Brain microvascular endothelial cell (primary cell): ENCODE results near the gene ANAPC16.
"Not testable (repeated sequence)": the region's sequence is repeated elsewhere in the genome, so short reads cannot be mapped to it uniquely, and the experiment has no call there.

Experiments
- DNase-seq: peaks from one replicate; pipeline ENCODE4 v3.0.0-alpha.2; 2020
- H3K27ac ChIP-seq: fragments of 250-450 bp; sonication (Bioruptor Pico); 2 replicates; pipeline ENCODE4 v1.5.1; 2020; ENCODE audit warnings: mild to moderate bottlenecking, moderate library complexity
- H3K27me3 ChIP-seq: fragments of 250-450 bp; sonication (Bioruptor Pico); replicated peaks from 2 replicates; pipeline ENCODE4 v1.5.1; 2020; ENCODE audit warnings: mild to moderate bottlenecking
- H3K36me3 ChIP-seq: fragments of 250-450 bp; sonication (Bioruptor Pico); replicated peaks from 2 replicates; pipeline ENCODE4 v1.5.1; 2020; ENCODE audit warnings: mild to moderate bottlenecking
- H3K4me3 ChIP-seq: 2 replicates; pipeline ENCODE4 v1.5.1; 2011; ENCODE audit warnings: low read depth, mild to moderate bottlenecking, control low read depth, low read length, moderate library complexity
- in situ Hi-C: cut with HindIII; loops from 2 replicates; pipeline ENCODE4 v1.10.0; 2017; ENCODE audit warnings: low sequenced_read_pairs, low pct_ligation_motif_present
- TF ChIP-seq, protein P1 (sequence below): IDR thresholded peaks from 2 replicates; pipeline ENCODE4 v1.5.1; 2011; ENCODE audit warnings: low read depth, mild to moderate bottlenecking, moderate library complexity, low read length, control low read depth, inconsistent platforms; ENCODE audit errors: missing control alignments

ANAPC16 gene

DNA sequence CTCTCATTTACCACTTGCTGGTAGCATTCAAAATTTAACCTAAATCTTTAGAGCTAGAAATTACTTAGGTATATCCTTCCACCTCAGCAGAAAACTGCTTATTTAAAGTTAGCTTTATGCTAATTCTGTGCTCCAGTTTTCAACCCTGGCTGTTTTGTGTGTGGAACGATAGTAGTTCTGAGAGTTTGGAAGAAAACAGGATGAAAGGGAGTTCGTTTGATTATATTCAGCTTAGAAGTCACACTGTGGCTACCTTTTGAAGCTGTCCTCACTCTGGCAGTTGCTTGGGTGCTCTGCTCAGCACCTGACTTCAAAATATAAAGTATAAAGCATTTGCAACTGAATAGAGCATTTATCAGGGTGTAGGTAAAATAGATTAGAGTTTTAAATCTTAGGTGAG lies 2.9 kb downstream of the ANAPC16 start:
- Histone ChIP-seq H3K27me3 (no peaks in the 10 kb centered on the region), H3K4me3 (no peak overlapping the region), H3K27ac (no peak overlapping the region), H3K36me3 (peaks cover 2% of the 10 kb centered on the region)
- DNase-seq: no peak
- TF ChIP-seq, protein P1, sequence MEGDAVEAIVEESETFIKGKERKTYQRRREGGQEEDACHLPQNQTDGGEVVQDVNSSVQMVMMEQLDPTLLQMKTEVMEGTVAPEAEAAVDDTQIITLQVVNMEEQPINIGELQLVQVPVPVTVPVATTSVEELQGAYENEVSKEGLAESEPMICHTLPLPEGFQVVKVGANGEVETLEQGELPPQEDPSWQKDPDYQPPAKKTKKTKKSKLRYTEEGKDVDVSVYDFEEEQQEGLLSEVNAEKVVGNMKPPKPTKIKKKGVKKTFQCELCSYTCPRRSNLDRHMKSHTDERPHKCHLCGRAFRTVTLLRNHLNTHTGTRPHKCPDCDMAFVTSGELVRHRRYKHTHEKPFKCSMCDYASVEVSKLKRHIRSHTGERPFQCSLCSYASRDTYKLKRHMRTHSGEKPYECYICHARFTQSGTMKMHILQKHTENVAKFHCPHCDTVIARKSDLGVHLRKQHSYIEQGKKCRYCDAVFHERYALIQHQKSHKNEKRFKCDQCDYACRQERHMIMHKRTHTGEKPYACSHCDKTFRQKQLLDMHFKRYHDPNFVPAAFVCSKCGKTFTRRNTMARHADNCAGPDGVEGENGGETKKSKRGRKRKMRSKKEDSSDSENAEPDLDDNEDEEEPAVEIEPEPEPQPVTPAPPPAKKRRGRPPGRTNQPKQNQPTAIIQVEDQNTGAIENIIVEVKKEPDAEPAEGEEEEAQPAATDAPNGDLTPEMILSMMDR: no peak
- in situ Hi-C loops: no loop called here

DNA sequence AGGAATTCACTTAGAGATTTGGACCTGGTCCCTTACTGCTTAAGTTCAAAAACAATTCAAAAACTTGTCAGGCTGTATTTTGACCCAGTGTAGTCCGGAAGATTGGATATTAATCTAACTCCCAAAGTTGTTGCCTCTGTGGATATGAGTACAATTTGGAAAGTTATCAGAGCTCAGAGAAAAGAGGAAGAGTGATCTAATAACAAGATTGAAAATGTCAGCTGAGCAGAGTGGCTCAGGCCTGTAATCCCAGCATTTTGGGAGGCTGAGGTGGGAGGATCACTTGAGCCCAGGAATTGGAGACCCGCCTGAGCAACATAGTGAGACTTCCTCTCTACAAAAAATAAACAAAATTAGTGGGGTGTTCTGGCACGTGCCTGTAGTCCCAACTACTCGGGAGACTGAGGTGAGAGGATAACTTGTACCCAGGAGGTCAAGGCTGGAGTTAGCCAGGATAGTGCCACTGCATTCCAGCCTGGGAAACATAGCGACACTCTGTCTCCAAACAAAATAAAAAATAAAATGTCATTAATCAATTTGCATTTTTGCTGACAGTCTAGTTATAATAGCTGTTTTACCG lies 3.5 kb downstream of the ANAPC16 start:
- peaks cover 2% of the 10 kb centered on the region for H3K36me3 ChIP-seq
- in situ Hi-C loops: no loop called here
- no peak for DNase-seq
- TF ChIP-seq, protein P1: no peak
- no peaks in the 10 kb centered on the region for H3K27me3 ChIP-seq
- H3K27ac ChIP-seq: no peak overlapping the region
- no peak overlapping the region for H3K4me3 ChIP-seq

DNA sequence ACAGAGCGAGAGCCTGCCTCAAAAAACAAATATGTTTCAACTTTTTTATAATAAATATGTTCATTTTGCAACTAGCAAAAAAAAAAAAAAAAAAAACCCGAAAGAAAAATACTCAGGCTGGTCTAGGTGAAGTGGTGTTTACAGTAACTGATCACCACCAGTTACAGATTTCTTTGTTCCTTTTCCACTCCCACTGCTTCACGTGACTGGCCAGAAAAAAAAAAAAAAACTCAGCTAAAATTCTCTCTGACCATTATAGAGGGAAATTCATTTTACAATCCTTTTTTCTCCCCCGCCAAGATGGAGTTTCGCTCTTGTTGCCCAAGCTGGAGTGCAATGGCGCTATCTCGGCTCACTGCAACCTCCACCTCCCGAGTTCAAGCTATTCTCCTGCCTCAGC lies 4.8 kb downstream of the ANAPC16 start:
- H3K4me3 ChIP-seq: no peak overlapping the region
- no peaks in the 10 kb centered on the region for H3K27me3 ChIP-seq
- no peak overlapping the region for H3K27ac ChIP-seq
- H3K36me3 ChIP-seq: peaks cover 6% of the 10 kb centered on the region
- no peak for DNase-seq
- in situ Hi-C loops: no loop called here
- TF ChIP-seq, protein P1: no peak

DNA sequence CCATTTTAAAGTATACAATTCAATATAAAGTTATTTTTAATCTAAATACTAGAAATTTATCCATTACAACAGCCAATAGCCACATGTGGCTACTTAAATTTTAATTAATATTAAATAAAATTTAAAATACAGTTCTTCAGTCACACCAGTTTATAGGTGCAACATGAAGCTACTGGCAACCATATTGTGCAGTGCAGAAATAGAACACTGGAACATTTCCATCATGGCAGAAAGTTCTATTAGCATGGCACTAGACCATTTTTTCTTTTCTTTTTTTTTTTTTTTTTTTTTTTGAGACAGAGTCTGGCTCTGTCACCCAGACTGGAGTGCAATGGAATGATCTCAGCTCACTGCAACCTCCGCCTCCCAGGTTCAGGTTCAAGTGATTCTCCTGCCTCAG lies 5.5 kb downstream of the ANAPC16 start:
- H3K4me3 ChIP-seq: no peak overlapping the region
- TF ChIP-seq, protein P1: no peak
- H3K27me3 ChIP-seq: no peaks in the 10 kb centered on the region
- peaks cover 6% of the 10 kb centered on the region for H3K36me3 ChIP-seq
- in situ Hi-C loops: no loop called here
- no peak overlapping the region for H3K27ac ChIP-seq
- no peak for DNase-seq

DNA sequence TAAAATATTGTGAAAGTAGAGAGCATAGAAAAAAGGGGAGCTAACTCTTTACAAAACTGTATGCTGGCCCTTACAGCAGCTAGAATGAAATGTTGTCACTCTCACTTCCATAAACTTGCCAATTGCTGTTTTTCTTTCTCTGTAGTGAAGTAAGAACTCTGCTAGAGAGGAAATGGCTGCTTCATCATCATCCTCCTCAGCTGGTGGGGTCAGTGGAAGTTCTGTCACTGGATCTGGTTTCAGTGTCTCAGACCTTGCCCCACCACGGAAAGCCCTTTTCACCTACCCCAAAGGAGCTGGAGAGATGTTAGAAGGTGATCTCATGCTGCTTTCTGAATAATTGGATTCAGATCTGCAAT lies 7.9 kb downstream of the ANAPC16 start:
- TF ChIP-seq, protein P1: no peak
- Histone ChIP-seq H3K36me3 (peaks cover 6% of the 10 kb centered on the region), H3K27ac (peak overlapping the region; percentile 41), H3K27me3 (no peaks in the 10 kb centered on the region), H3K4me3 (no peak overlapping the region)
- DNase-seq: peak; percentile 35
- in situ Hi-C loops: no loop called here

DNA sequence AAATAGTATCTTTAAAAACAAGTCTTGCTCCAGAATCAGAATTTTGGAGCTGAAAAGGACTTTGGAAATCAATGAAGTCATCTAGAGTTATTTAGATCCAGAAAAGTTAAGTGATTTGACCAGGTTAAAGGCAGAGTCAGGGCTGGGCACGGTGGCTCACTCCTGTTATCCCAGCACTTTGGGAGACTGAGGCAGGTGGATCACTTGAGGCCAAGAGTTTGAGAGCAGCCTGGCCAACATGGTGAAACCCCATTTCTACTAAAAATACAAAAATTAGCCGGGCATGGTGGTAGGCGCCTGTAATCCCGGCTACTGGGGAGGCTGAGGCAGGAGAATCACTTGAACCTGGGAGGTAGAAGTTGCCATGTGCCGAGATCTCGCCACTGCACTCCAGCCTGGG lies 8.4 kb downstream of the ANAPC16 start:
- H3K27me3 ChIP-seq, H3K36me3 ChIP-seq, H3K4me3 ChIP-seq, in situ Hi-C loops, DNase-seq: not testable (repeated sequence)
- peak overlapping the region; percentile 41 for H3K27ac ChIP-seq
